Measurements from ENCODE around the gene TMEM187. TPM values are rescaled to one million over a fixed set of nuclear protein-coding genes. Genes with fewer than 3 reads are reported as not detected.
"Not testable (repeated sequence)": the region's sequence is repeated elsewhere in the genome, so short reads cannot be mapped to it uniquely, and the experiment has no call there.

Gene TMEM187
- polyA plus RNA-seq, 2 of the 4 experiments (the other 2 are of a cell fraction) = 7.8 to 10.6 TPM

DNA sequence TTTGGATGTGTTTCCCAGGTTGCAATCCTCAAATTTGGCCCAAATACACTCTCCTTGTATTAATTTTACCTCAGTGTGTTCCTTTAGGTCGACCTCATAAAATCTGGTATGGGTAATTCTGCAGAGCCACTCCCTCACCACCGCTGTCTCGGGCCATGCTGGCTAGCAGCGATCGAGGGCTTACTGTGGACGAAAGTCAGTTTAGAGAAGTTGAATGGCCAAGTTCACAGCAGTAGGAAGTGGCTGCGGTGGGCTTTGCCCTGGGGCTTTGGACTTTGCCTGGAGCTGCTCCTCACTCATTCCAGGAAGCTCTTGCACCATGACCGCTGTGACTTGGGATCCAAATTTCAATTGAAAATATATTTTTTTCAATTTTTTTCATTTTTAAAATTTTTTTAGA, 19.6 kb downstream of the TMEM187 start:
- WGBS (ENCODE audit: missing lambda C conversion rate) = 78% methylated on average over 8 of the region's 8 CpGs
- no peaks in the 10 kb centered on the region for H3K4me1 ChIP-seq
- CTCF ChIA-PET = interaction anchor here (1.6 kb wide), 1 partner anchor 22 kb away, joined by 5 read pairs; no protein-coding TSS in a partner anchor
- DNase-seq (ENCODE audit: low read depth in 1 of 2, low spot score in 1 of 2) (no peak), FAIRE-seq (no peak), ATAC-seq (no peak)
- no peaks in the 10 kb centered on the region for H3K9me3 ChIP-seq
- H3K4me3 ChIP-seq = no peak overlapping the region
- H3K27ac ChIP-seq = no peak overlapping the region
- no peak for TF ChIP-seq RARB (CRISPR knock-in tag; IDR thresholded peaks at IDR 0.05)
- TF ChIP-seq RFX5 (IDR thresholded peaks at IDR 0.05) = no peak
- TF ChIP-seq, protein P1, sequence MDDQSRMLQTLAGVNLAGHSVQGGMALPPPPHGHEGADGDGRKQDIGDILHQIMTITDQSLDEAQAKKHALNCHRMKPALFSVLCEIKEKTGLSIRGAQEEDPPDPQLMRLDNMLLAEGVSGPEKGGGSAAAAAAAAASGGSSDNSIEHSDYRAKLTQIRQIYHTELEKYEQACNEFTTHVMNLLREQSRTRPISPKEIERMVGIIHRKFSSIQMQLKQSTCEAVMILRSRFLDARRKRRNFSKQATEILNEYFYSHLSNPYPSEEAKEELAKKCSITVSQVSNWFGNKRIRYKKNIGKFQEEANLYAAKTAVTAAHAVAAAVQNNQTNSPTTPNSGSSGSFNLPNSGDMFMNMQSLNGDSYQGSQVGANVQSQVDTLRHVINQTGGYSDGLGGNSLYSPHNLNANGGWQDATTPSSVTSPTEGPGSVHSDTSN (IDR thresholded peaks at IDR 0.05) = no peak
- no peak for TF ChIP-seq FOSL2 (IDR thresholded peaks at IDR 0.05)
- no peak for TF ChIP-seq FOSL2 (CRISPR knock-in tag; IDR thresholded peaks at IDR 0.05)
- no peak for TF ChIP-seq ZC3H11A (IDR thresholded peaks at IDR 0.05)
- TF ChIP-seq, protein P2, sequence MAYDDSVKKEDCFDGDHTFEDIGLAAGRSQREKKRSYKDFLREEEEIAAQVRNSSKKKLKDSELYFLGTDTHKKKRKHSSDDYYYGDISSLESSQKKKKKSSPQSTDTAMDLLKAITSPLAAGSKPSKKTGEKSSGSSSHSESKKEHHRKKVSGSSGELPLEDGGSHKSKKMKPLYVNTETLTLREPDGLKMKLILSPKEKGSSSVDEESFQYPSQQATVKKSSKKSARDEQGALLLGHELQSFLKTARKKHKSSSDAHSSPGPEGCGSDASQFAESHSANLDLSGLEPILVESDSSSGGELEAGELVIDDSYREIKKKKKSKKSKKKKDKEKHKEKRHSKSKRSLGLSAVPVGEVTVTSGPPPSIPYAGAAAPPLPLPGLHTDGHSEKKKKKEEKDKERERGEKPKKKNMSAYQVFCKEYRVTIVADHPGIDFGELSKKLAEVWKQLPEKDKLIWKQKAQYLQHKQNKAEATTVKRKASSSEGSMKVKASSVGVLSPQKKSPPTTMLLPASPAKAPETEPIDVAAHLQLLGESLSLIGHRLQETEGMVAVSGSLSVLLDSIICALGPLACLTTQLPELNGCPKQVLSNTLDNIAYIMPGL (CRISPR knock-in tag; IDR thresholded peaks at IDR 0.05; ENCODE audit: borderline replicate concordance) = no peak
- TF ChIP-seq EP300 (IDR thresholded peaks at IDR 0.05) = no peak
- no peak for TF ChIP-seq PHF8 (IDR thresholded peaks at IDR 0.05; ENCODE audit: borderline replicate concordance, low read depth)
- no peak for TF ChIP-seq ZFP36 (IDR thresholded peaks at IDR 0.05; ENCODE audit: borderline replicate concordance, partially characterized antibody)
- TF ChIP-seq, protein P3, sequence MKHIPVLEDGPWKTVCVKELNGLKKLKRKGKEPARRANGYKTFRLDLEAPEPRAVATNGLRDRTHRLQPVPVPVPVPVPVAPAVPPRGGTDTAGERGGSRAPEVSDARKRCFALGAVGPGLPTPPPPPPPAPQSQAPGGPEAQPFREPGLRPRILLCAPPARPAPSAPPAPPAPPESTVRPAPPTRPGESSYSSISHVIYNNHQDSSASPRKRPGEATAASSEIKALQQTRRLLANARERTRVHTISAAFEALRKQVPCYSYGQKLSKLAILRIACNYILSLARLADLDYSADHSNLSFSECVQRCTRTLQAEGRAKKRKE (CRISPR knock-in tag; IDR thresholded peaks at IDR 0.05; ENCODE audit: low read depth) = no peak
- no peak overlapping the region for H3K4me2 ChIP-seq
- POLR2A ChIA-PET = no interaction called here

DNA sequence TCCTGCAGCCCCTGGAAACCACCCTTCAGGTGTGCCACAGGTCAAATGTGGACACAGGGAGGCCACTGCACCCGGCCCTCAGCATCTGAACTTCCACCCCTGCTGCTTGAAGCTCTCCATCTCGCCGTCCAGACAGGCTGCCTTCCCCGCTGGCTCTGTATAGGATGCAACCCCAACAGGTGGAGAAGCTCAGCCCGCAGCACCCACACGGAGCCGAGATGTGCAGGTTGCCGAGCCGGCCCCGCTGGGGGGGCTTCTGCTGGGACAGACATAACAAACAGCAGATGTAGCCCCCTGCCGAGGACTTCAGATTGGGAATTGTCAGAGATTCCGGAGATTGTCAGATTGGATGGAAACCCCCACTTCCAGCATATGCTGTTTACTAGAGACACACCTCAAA, 20.5 kb downstream of the TMEM187 start:
- H3K9me3 ChIP-seq = no peaks in the 10 kb centered on the region
- H3K4me1 ChIP-seq = no peaks in the 10 kb centered on the region
- no peak overlapping the region for H3K4me2 ChIP-seq
- TF ChIP-seq HOXB5 (CRISPR knock-in tag; IDR thresholded peaks at IDR 0.05) (no peak), ZSCAN20 (CRISPR knock-in tag; IDR thresholded peaks at IDR 0.05) (no peak), TFCP2L1 (CRISPR knock-in tag; IDR thresholded peaks at IDR 0.05) (no peak), JUN (IDR thresholded peaks at IDR 0.05) (no peak), RFX5 (IDR thresholded peaks at IDR 0.05) (no peak), ESRRA (IDR thresholded peaks at IDR 0.05; ENCODE audit: borderline replicate concordance, low read length) (no peak), CBX8 (IDR thresholded peaks at IDR 0.05) (no peak), BHLHE40 (IDR thresholded peaks at IDR 0.05; ENCODE audit: low read depth, low read length) (no peak), EHMT2 (IDR thresholded peaks at IDR 0.05; ENCODE audit: low read depth) (no peak)
- TF ChIP-seq, protein P4, sequence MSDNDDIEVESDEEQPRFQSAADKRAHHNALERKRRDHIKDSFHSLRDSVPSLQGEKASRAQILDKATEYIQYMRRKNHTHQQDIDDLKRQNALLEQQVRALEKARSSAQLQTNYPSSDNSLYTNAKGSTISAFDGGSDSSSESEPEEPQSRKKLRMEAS (IDR thresholded peaks at IDR 0.05) = no peak
- no peak for FAIRE-seq
- DNase-seq (ENCODE audit: low read depth in 1 of 2, low spot score in 1 of 2) = no peak
- POLR2A ChIA-PET = no interaction called here
- no peak overlapping the region for H3K27ac ChIP-seq
- WGBS (ENCODE audit: missing lambda C conversion rate) = 67% methylated on average over 5 of the region's 12 CpGs
- ATAC-seq = no peak
- no peak overlapping the region for H3K4me3 ChIP-seq
- CTCF ChIA-PET = interaction anchor here (1.0 to 1.6 kb wide), 2 partner anchors 19 to 21 kb away, joined by 3 to 5 read pairs; no protein-coding TSS in a partner anchor

DNA sequence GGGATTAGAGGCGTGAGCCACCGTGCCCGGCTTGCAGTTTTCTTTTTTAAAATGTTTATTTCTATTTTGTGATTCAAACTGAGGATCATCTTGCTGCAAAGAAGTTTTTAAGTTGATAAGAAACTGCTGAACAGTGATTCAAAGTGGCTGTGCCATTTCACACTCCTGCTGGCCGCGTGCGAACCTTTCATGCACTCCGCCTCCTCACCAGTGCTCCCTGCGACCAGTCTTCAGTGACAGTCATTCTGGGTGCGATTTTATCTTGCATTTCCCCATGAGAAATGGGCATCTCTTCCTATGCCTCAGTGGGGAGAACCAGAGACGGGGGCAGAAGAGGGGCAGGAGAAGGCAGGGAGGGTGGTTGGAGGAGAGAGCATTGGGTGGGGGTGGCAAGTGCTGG, 21.4 kb downstream of the TMEM187 start:
- POLR2A ChIA-PET = no interaction called here
- ATAC-seq (no peak), FAIRE-seq (no peak)

DNA sequence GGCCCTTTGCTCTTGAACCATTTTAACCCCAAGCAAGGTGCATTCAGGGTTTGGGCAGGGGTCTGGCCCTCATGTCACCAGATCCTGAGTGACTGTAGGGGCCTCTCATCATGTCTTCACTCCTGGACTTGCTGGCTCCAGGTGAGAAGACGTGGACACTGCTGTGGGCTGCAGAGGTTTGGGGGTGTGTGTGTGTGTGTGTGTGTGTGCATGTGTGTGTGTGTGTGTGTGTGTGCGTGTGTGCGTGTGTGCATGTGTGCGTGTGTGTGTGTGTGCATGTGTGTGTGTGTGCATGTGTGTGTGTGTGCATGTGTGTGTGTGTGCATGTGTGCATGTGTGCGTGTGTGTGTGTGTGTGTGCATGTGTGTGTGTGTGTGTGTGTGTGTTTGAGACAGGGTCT, 21.8 kb downstream of the TMEM187 start:
- H3K4me2 ChIP-seq; ATAC-seq; H3K27ac ChIP-seq; CTCF ChIA-PET; H3K4me3 ChIP-seq; FAIRE-seq; DNase-seq (ENCODE audit: low read depth in 1 of 2, low spot score in 1 of 2); H3K9me3 ChIP-seq; POLR2A ChIA-PET; H3K4me1 ChIP-seq: not testable (repeated sequence)
- WGBS (ENCODE audit: missing lambda C conversion rate) = no CpG with 5 or more reads among the region's 5 CpGs

More for the DNA sequence above, 21.4 kb downstream of the TMEM187 start:
- Histone ChIP-seq H3K4me2 (no peak overlapping the region), H3K4me1 (no peaks in the 10 kb centered on the region), H3K9me3 (no peaks in the 10 kb centered on the region), H3K4me3 (no peak overlapping the region), H3K27ac (no peak overlapping the region)
- DNase-seq (ENCODE audit: low read depth in 1 of 2, low spot score in 1 of 2) = no peak
- CTCF ChIA-PET = interaction anchor here (1.0 kb wide), 1 partner anchor 18 kb away, joined by 3 read pairs; no protein-coding TSS in a partner anchor
- TF ChIP-seq CBX8 (IDR thresholded peaks at IDR 0.05) (no peak), RNF2 (IDR thresholded peaks at IDR 0.05; ENCODE audit: borderline replicate concordance, low read depth) (no peak), HOXB5 (CRISPR knock-in tag; IDR thresholded peaks at IDR 0.05) (no peak), ZSCAN20 (CRISPR knock-in tag; IDR thresholded peaks at IDR 0.05) (no peak), CHD2 (IDR thresholded peaks at IDR 0.05; ENCODE audit: low read length, partially characterized antibody) (no peak), HDAC2 (IDR thresholded peaks at IDR 0.05) (no peak), KDM1A (IDR thresholded peaks at IDR 0.05; ENCODE audit: low read depth) (no peak), SREBF2 (IDR thresholded peaks at IDR 0.05) (no peak), POLR2A (IDR thresholded peaks at IDR 0.05; ENCODE audit: low read length) (no peak), NFE2L2 (conservative IDR thresholded peaks at IDR 0.05; ENCODE audit: low read length) (no peak), HOXA7 (CRISPR knock-in tag; IDR thresholded peaks at IDR 0.05) (no peak), BHLHE40 (IDR thresholded peaks at IDR 0.05; ENCODE audit: low read depth, low read length) (no peak), ZFP36 (IDR thresholded peaks at IDR 0.05; ENCODE audit: borderline replicate concordance, partially characterized antibody) (no peak), CBX2 (IDR thresholded peaks at IDR 0.05; ENCODE audit: borderline replicate concordance, low read depth) (no peak)
- TF ChIP-seq, protein P5, sequence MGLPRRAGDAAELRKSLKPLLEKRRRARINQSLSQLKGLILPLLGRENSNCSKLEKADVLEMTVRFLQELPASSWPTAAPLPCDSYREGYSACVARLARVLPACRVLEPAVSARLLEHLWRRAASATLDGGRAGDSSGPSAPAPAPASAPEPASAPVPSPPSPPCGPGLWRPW (IDR thresholded peaks at IDR 0.05) = no peak
- 85% methylated on average over 10 of the region's 10 CpGs for WGBS (ENCODE audit: missing lambda C conversion rate)

Data from A549 (cell line).